ENCODE measurements around the gene ACLY. TPM values are rescaled to one million over a fixed set of nuclear protein-coding genes. Genes with fewer than 3 reads are reported as not detected.

Gene ACLY
- total RNA-seq, 4 donors from 2014 or later = 30.0 to 108 (median 67.3) TPM

GRCh38 chr17:41919840-41920579 is 1.3 kb upstream of the ACLY start:
- intact Hi-C loops (cut with DNase I; ENCODE audit: low total_unique reads) = loop anchor here (5.0 kb wide), 1 partner anchor 102 kb away; the partner anchor contains the start of gene NKIRAS2
- Histone ChIP-seq H3K4me1 (peaks cover 0 to 11% of the 10 kb centered on the region in 2 donors), H3K27ac (peak overlapping the region in 1 of 2 donors; percentile 79), H3K4me3 (no peak overlapping the region), H3K9me3 (no peaks in the 10 kb centered on the region), H3K27me3 (no peaks in the 10 kb centered on the region), H3K36me3 (no peaks in the 10 kb centered on the region)
- TF ChIP-seq POLR2A (IDR thresholded peaks at IDR 0.05) (no peak), CTCF (IDR thresholded peaks at IDR 0.05) (no peak)
- DNase-seq = peak; percentile 46 to 54

GRCh38 chr17:41919165-41919817 is 540 bp upstream of the ACLY start:
- intact Hi-C loops (cut with DNase I; ENCODE audit: low total_unique reads) = no loop called here
- DNase-seq = no peak
- Histone ChIP-seq H3K9me3 (no peaks in the 10 kb centered on the region), H3K27me3 (no peaks in the 10 kb centered on the region), H3K4me1 (peaks cover 0 to 11% of the 10 kb centered on the region in 2 donors), H3K36me3 (no peaks in the 10 kb centered on the region), H3K4me3 (peak overlapping the region; percentile 73 to 74), H3K27ac (peak overlapping the region; percentile 64 to 79)
- TF ChIP-seq POLR2A (IDR thresholded peaks at IDR 0.05) (no peak), CTCF (IDR thresholded peaks at IDR 0.05) (no peak)

- Histone ChIP-seq H3K9me3 (no peaks in the 10 kb centered on the region), H3K4me3 (peak overlapping the region; percentile 73 to 74), H3K27me3 (no peaks in the 10 kb centered on the region), H3K27ac (peak overlapping the region; percentile 64 to 79), H3K4me1 (peaks cover 0 to 11% of the 10 kb centered on the region in 2 donors), H3K36me3 (no peaks in the 10 kb centered on the region)
- DNase-seq = peak; percentile 52 to 58
- TF ChIP-seq CTCF (IDR thresholded peaks at IDR 0.05) (no peak), POLR2A (IDR thresholded peaks at IDR 0.05) (no peak)
- intact Hi-C loops (cut with DNase I; ENCODE audit: low total_unique reads) = no loop called here
Measured at GRCh38 chr17:41917679-41918313, 955 bp downstream of the ACLY start.

GRCh38 chr17:41917192-41917591 is 1.6 kb downstream of the ACLY start:
- TF ChIP-seq POLR2A (IDR thresholded peaks at IDR 0.05) = no peak
- TF ChIP-seq CTCF (IDR thresholded peaks at IDR 0.05) = no peak
- Histone ChIP-seq H3K4me3 (peak overlapping the region in 1 of 2 donors; percentile 74), H3K36me3 (no peaks in the 10 kb centered on the region), H3K27me3 (no peaks in the 10 kb centered on the region), H3K9me3 (no peaks in the 10 kb centered on the region), H3K4me1 (peaks cover 0 to 11% of the 10 kb centered on the region in 2 donors), H3K27ac (no peak overlapping the region)
- DNase-seq = no peak
- intact Hi-C loops (cut with DNase I; ENCODE audit: low total_unique reads) = no loop called here

GRCh38 chr17:41915566-41915965 is 3.2 kb downstream of the ACLY start:
- Histone ChIP-seq H3K36me3 (no peaks in the 10 kb centered on the region), H3K4me1 (peaks cover 0 to 11% of the 10 kb centered on the region in 2 donors), H3K27ac (no peak overlapping the region), H3K27me3 (no peaks in the 10 kb centered on the region), H3K4me3 (no peak overlapping the region), H3K9me3 (no peaks in the 10 kb centered on the region)
- intact Hi-C loops (cut with DNase I; ENCODE audit: low total_unique reads) = no loop called here
- DNase-seq = no peak
- TF ChIP-seq CTCF (IDR thresholded peaks at IDR 0.05) (no peak), POLR2A (IDR thresholded peaks at IDR 0.05) (no peak)
